ENCODE data around the gene ZFP36.

The ZFP36 gene

GRCh38 chr19:39382991-39383828 lies 23.4 kb upstream of the ZFP36 start:
- DNase-seq (ENCODE audit: low spot score): no peak

GRCh38 chr19:39384839-39385568 lies 21.6 kb upstream of the ZFP36 start:
- no peak for DNase-seq (ENCODE audit: low spot score)

GRCh38 chr19:39385629-39386411 lies 20.8 kb upstream of the ZFP36 start:
- DNase-seq (ENCODE audit: low spot score): no peak

- no peak for DNase-seq (ENCODE audit: low spot score)
These were observed 20.1 kb upstream of the ZFP36 start for GRCh38 chr19:39386557-39386956.

- DNase-seq (ENCODE audit: low spot score): no peak
These were observed 18.0 kb upstream of the ZFP36 start for GRCh38 chr19:39388657-39389056.

- DNase-seq (ENCODE audit: low spot score): no peak
These were observed 16.8 kb upstream of the ZFP36 start for GRCh38 chr19:39389631-39390414.

- no peak for DNase-seq (ENCODE audit: low spot score)
These were observed 16.2 kb upstream of the ZFP36 start for GRCh38 chr19:39390451-39390750.

- DNase-seq (ENCODE audit: low spot score): peak; percentile 99
These were observed 15.8 kb upstream of the ZFP36 start, which contains the start of the genes MED29 and PAF1 for GRCh38 chr19:39390751-39391437. Gene MED29, plus strand, starts transcription at chr19:39391378. Its CDS starts 45 bp downstream, at chr19:39391423. Gene PAF1, minus strand, starts transcription at chr19:39391106. Its CDS starts 242 bp downstream, at chr19:39390864.

GRCh38 chr19:39397360-39398296 lies 9.0 kb upstream of the ZFP36 start:
- peak; percentile 61 for DNase-seq (ENCODE audit: low spot score)

- DNase-seq (ENCODE audit: low spot score): no peak
These were observed 8.3 kb upstream of the ZFP36 start for GRCh38 chr19:39398297-39398864.

GRCh38 chr19:39399668-39400050 lies 7.0 kb upstream of the ZFP36 start:
- no peak for DNase-seq (ENCODE audit: low spot score)

GRCh38 chr19:39400061-39400460 lies 6.6 kb upstream of the ZFP36 start:
- DNase-seq (ENCODE audit: low spot score): no peak

- no peak for DNase-seq (ENCODE audit: low spot score)
These were observed 5.5 kb upstream of the ZFP36 start for GRCh38 chr19:39401070-39401548.

GRCh38 chr19:39401549-39402345 lies 4.9 kb upstream of the ZFP36 start:
- DNase-seq (ENCODE audit: low spot score): no peak

- DNase-seq (ENCODE audit: low spot score): peak; percentile 62
These were observed 4.0 kb upstream of the ZFP36 start for GRCh38 chr19:39402346-39403300.

GRCh38 chr19:39403331-39404312 lies 3.0 kb upstream of the ZFP36 start:
- peak; percentile 57 for DNase-seq (ENCODE audit: low spot score)

Measured in SK-N-DZ (cell line).